ENCODE data around the gene SGMS1.

GRCh38 chr10:50461123-50461522, 162.6 kb downstream of the SGMS1 start:
- TF ChIP-seq CTCF (IDR thresholded peaks at IDR 0.05; ENCODE audit: low read depth, low read length, poor library complexity, severe bottlenecking) (no peak), EZH2phosphoT487 (IDR thresholded peaks at IDR 0.05; ENCODE audit: borderline replicate concordance, low read length) (no peak)

All from DOHH2 (cell line).